Epithelial cell of esophagus (primary cell): ENCODE results near the gene C20orf202.
A peak's percentile ranks its signal among the peaks of the same experiment; 100 is the strongest.

Experiments
- DNase-seq: peaks from one replicate; pipeline ENCODE4 v3.0.0; 2010; ENCODE audit warnings: low read depth
- H3K4me3 ChIP-seq: 2 replicates; pipeline ENCODE4 v1.5.1; 2011; ENCODE audit warnings: mild to moderate bottlenecking, low read length, control low read depth
- TF ChIP-seq, protein P1 (sequence below): IDR thresholded peaks from 2 replicates; pipeline ENCODE4 v1.5.1; 2011; ENCODE audit warnings: low read depth, mild to moderate bottlenecking, low read length, control low read depth, inconsistent platforms; ENCODE audit not compliant: insufficient read depth; ENCODE audit errors: missing control alignments

Gene C20orf202

DNA sequence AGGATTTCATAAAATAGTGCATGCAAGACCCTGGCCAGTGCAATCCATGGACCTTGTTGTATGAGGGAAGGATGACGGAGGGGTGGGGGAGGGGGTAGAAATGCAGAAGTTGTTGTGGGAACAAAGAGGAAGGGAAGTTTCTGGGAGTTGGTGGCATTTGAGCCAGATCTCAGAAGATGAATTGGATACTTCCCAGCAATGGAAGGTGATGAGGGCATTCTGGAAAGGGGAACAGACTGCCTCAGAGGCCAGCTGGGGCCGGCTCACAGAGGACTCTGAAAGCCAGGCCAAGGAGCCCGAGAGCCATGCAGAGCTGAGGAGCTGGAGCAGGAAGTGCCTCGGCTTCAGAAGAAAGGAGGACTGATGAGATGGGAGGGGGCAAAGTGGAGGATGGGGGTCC is 21.1 kb upstream of the C20orf202 start:
- DNase-seq, result no peak
- no peak overlapping the region for H3K4me3 ChIP-seq
- TF ChIP-seq, protein P1, sequence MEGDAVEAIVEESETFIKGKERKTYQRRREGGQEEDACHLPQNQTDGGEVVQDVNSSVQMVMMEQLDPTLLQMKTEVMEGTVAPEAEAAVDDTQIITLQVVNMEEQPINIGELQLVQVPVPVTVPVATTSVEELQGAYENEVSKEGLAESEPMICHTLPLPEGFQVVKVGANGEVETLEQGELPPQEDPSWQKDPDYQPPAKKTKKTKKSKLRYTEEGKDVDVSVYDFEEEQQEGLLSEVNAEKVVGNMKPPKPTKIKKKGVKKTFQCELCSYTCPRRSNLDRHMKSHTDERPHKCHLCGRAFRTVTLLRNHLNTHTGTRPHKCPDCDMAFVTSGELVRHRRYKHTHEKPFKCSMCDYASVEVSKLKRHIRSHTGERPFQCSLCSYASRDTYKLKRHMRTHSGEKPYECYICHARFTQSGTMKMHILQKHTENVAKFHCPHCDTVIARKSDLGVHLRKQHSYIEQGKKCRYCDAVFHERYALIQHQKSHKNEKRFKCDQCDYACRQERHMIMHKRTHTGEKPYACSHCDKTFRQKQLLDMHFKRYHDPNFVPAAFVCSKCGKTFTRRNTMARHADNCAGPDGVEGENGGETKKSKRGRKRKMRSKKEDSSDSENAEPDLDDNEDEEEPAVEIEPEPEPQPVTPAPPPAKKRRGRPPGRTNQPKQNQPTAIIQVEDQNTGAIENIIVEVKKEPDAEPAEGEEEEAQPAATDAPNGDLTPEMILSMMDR, result no peak

GRCh38 chr20:1183153-1183552 is 20.1 kb upstream of the C20orf202 start:
- no peak overlapping the region for H3K4me3 ChIP-seq
- TF ChIP-seq, protein P1, result no peak
- no peak for DNase-seq

DNA sequence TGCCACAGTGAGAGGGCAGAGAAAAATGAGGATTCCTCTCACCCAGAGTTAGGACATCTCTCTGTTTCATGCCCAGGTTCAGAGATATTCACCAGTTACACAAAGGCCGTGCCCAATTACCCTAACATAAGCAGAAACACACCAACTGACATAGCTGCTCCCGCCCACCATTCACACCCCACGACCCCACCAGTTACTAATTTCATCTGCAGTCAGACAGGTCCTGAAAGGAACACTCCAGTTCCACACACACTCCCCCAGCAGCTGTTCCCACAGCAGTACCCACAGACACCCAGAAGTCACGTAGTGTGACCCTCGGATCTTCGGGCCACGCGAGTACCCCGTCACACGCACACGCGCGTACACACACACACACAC is 19.0 kb upstream of the C20orf202 start:
- no peak for DNase-seq
- H3K4me3 ChIP-seq, result no peak overlapping the region
- TF ChIP-seq, protein P1, result no peak

DNA sequence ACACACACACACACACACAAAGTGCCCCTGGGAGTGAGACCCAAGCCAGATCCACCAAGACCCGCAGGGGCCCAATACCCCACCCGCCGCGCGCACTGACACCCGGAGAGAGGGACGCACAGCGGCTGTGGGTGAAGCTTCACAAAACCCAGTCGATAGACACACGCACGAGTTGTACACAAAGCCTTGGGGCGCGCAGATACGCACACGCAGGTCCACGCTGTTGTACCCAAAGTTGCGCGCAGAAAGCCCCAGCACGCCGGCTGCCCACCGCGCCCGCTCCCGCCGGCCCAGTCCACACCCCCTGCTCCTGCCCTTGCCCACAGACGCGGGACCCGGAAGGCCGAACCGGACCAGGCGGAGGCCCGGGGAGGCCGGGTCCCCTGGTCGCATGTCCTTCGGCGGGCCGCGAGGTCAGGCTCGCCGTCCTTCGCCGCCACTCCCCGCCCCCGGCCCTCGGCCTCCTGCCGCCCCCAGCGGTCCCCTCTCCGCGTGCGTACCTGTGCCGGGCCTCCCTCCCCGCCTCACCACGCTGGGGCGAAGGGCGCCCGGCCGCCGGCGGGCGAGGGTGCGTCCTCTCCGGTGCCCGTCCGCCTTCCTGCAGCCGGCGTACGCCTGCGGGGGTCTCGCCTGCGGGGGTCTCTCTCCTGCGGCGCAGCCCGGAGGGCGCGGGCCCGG is 18.5 kb upstream of the C20orf202 start, which contains the start of gene TMEM74B:
TMEM74B (minus strand) TSS at position 344 of the 678 bp plus-strand sequence. CDS start 1,180 bp downstream, outside the sequence.
- DNase-seq, result peak; percentile 6
- H3K4me3 ChIP-seq, result peak within 1 kb of the TSS; percentile 29
- TF ChIP-seq, protein P1, result no peak

DNA sequence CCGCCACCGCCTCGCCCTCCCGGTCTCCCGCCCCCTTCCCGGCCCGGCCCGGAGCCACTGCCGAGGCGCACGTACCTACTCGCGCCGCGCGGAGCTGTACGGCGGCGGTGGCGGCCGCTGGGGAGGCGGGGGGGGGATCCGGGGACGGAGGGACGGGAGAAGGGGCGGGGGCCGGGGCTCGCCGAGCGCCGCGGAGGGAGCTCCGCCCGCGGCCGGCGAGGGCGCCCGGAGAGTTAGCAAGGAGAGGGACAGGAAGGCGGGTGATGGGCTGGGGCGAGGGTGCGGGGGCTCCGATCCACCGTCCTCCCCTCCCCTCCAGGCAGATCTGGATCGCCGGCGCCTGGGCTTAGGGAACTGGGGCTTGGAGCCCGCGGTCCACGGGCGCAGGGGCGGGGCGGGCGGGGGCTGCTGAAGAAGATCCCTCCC is 17.9 kb upstream of the C20orf202 start:
- DNase-seq, result peak; percentile 15
- TF ChIP-seq, protein P1, result no peak
- H3K4me3 ChIP-seq, result peak overlapping the region; percentile 29

GRCh38 chr20:1185790-1186334 is 17.4 kb upstream of the C20orf202 start:
- TF ChIP-seq, protein P1, result peak; percentile 64
- peak overlapping the region; percentile 29 for H3K4me3 ChIP-seq
- DNase-seq, result peak; percentile 61
